Left forelimb (tissue), 1 donor: ENCODE results near the gene PRKAG1.
"Not testable (repeated sequence)": the region's sequence is repeated elsewhere in the genome, so short reads cannot be mapped to it uniquely, and the experiment has no call there.

Source experiments
- DNase-seq: peaks from one replicate; pipeline ENCODE4 v3.0.0-alpha.2; 2018; ENCODE audit warnings: low spot score

PRKAG1 gene

GRCh38 chr12:49018261-49019119 is at the start of gene PRKAG1:
Gene PRKAG1, minus strand, starts transcription at chr12:49018776. Its CDS starts 36 bp downstream, at chr12:49018740.
- DNase-seq: peak; percentile 99

GRCh38 chr12:49066120-49066519 is 47.5 kb upstream of the PRKAG1 start:
- no peak for DNase-seq

- no peak for DNase-seq
Observed at GRCh38 chr12:49064767-49065152, 46.2 kb upstream of the PRKAG1 start.

GRCh38 chr12:49061916-49062315 is 43.3 kb upstream of the PRKAG1 start:
- not testable (repeated sequence) for DNase-seq

GRCh38 chr12:49061157-49061650 is 42.6 kb upstream of the PRKAG1 start:
- no peak for DNase-seq

DNA sequence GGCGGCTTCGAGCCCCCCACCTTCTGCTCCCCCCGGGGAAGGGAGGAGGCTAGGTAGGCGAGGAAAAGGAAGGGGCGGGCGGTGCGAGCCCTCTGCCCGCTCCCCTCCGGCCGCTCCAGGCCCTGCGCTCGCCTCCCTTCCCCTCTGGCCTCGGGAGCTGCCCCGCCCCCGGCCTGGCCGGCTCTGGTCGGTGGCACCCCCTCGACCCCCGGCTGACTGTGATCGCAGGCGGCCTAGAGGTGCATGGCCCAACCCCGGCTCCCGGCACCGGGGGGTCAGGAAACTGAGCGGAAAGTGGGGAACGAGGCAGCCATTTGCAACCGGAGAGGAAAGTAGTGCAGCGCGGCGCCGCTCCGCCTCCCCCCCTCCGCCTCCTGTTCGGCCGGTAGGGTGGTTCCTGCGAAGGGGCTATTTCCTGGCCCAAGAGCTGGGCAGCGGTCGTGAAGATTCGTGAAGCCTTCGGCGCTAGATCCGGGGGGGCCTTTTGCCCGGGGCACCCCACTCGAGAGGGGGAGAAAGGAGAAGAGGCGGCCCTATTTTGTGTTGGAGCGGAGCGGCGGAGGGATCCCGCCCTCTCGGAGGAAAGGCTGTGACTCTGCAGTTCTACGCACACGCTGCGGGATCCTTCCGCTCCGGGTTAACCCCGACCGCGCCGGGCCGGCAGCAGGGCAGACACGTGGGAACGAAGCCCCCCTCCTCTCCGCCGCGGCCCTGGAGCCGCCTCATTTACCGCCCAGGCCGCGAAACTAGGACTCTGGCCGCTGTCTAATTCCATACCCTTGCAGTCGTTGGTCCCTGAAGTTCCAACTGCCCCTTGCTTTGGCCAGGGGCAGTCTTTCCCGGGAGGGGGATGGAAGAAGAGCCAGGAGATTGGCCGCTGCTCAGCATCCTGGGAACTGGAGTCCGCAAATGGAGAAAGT is 41.9 kb upstream of the PRKAG1 start, which contains the start of gene KMT2D:
KMT2D (minus strand) TSS at position 558 of the 920 bp plus-strand sequence. CDS start 5,470 bp downstream, outside the sequence.
- peak; percentile 96 for DNase-seq

- DNase-seq: no peak
Observed at GRCh38 chr12:49059299-49060171, 41.0 kb upstream of the PRKAG1 start.

GRCh38 chr12:49059045-49059298 is 40.4 kb upstream of the PRKAG1 start:
- no peak for DNase-seq

- DNase-seq: no peak
Observed at GRCh38 chr12:49058366-49059044, 39.9 kb upstream of the PRKAG1 start.

DNA sequence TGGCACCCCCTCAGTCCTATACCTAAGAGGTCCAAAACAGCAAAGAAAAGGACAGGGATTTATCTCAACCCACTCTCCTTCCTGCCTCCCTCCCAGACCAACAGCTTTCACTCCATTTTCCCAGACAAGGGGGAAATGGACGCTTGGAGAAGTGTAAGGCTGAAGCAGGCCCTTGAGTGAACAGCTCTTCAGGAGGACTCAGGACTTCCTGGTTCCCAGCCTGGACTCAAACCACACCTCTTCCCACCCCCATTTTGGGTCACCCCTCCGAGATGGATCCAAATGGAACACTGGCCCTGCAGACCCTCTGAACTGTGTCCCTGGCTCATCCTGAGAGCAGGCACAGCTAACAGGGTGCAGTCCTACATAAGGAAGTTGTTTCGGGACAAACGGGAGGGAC is 39.3 kb upstream of the PRKAG1 start:
- no peak for DNase-seq

DNA sequence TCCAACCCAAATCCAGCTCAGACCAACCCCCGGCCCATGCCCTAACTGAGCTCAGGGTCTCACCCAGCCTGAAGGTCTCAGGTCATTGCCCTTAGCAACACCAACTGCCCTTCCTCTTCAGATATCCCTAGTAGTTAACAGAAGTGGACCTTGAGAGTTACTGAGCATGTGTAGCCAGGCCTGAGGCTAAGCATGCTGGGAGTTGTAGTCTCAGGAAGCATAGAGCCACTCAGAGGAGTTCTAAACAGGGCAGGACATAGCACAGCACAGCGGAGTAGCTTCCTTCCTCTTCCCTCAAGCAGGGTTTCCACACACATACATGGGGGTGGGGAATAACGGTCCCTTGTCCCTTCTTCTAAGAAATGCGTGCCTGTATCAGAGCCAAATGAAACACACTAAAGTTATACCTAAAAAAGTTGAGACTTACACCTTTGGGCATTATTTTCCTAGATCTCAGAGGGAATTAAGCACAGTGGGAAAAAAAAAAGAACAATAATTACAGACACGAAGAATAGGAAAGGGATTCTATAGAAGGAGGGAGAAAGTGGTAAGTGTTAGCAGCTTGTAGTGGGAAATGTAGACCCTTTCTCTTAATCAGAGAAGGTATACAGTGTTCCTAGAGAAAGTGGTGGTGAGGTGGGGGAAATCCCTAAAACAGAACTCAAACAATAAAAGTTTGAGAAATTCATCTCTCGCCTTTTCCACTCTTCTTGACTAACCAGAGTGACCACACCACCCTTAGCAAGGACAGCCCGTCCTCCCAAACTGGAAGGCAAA is 37.6 kb upstream of the PRKAG1 start:
- DNase-seq: no peak

- no peak for DNase-seq
Observed at GRCh38 chr12:49055092-49055491, 36.5 kb upstream of the PRKAG1 start.

- no peak for DNase-seq
Observed at GRCh38 chr12:49054524-49054923, 35.9 kb upstream of the PRKAG1 start.

GRCh38 chr12:49054096-49054495 is 35.5 kb upstream of the PRKAG1 start:
- no peak for DNase-seq

DNA sequence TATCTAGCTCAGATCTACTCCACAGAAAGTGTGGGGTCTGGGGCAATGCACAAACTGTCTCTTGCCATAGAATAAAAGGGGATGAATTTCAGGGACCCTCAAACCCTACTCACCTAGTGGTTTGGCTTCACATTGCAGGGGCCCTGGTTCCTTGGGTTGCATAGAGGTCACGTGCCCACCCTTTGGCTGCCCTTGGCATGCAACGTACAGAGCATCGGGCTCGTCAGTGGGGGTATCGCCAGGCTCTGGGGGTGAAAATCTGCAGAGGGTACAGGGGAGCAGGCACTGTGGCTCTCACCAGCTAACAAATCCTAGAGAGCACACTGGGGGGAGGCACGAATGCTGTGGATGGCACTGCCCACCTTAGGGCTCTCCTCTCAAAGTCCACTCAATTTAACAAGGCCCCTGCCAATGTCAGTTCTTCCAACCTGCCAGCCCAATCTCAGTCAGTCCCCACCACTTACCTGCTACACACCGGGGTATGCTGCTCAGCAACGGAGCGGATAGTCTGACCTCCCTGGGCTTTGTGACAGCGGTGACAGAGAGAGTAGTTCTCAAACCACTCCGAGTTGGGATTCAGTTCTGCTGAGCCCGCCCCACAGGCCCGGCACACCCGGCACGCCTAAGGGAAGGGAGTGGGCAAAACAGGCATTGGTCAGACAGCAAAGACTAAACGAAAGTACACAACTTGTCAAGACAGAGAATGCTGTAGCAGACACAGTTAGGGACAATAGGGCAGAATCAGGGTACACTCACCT is 34.1 kb upstream of the PRKAG1 start:
- no peak for DNase-seq

GRCh38 chr12:49051777-49052438 is 33.3 kb upstream of the PRKAG1 start:
- no peak for DNase-seq

- DNase-seq: no peak
Observed at GRCh38 chr12:49051373-49051764, 32.8 kb upstream of the PRKAG1 start.

GRCh38 chr12:49050507-49051372 is 32.2 kb upstream of the PRKAG1 start:
- no peak for DNase-seq
